Fibroblast of skin of scalp (primary cell): ENCODE results near the gene GIMAP4.
"Not testable (repeated sequence)": the region's sequence is repeated elsewhere in the genome, so short reads cannot be mapped to it uniquely, and the experiment has no call there.

ENCODE experiments used
- DNase-seq: peaks from one replicate; pipeline ENCODE4 v3.0.0-alpha.2; 2013

GIMAP4 gene

GRCh38 chr7:150580638-150581394 is 13.6 kb downstream of the GIMAP4 start:
- no peak for DNase-seq

GRCh38 chr7:150585199-150585598 is 18.0 kb downstream of the GIMAP4 start:
- DNase-seq = no peak

- no peak for DNase-seq
Measured at GRCh38 chr7:150586068-150586784, 19.0 kb downstream of the GIMAP4 start.

GRCh38 chr7:150586785-150587152 is 19.6 kb downstream of the GIMAP4 start:
- no peak for DNase-seq

- DNase-seq = no peak
Measured at GRCh38 chr7:150587551-150587950, 20.4 kb downstream of the GIMAP4 start.

- DNase-seq = no peak
Measured at GRCh38 chr7:150594805-150595204, 27.6 kb downstream of the GIMAP4 start.

- DNase-seq = no peak
Measured at GRCh38 chr7:150595361-150595760, 28.2 kb downstream of the GIMAP4 start.

- not testable (repeated sequence) for DNase-seq
Measured at GRCh38 chr7:150603600-150603999, 36.4 kb downstream of the GIMAP4 start.

GRCh38 chr7:150610233-150610632 is 43.0 kb downstream of the GIMAP4 start:
- no peak for DNase-seq

- DNase-seq = no peak
Measured at GRCh38 chr7:150612925-150613324, 45.7 kb downstream of the GIMAP4 start.

GRCh38 chr7:150613880-150614279 is 46.7 kb downstream of the GIMAP4 start:
- DNase-seq = no peak

- DNase-seq = not testable (repeated sequence)
Measured at GRCh38 chr7:150614426-150614825, 47.2 kb downstream of the GIMAP4 start.

GRCh38 chr7:150615221-150615755 is 48.1 kb downstream of the GIMAP4 start:
- not testable (repeated sequence) for DNase-seq

GRCh38 chr7:150620061-150620460 is 52.9 kb downstream of the GIMAP4 start:
- DNase-seq = no peak

- DNase-seq = no peak
Measured at GRCh38 chr7:150620617-150621371, 53.6 kb downstream of the GIMAP4 start.

- no peak for DNase-seq
Measured at GRCh38 chr7:150621376-150621775, 54.2 kb downstream of the GIMAP4 start.
